ENCODE results near the gene NUP37. TPM values are rescaled to one million over a fixed set of nuclear protein-coding genes. Genes with fewer than 3 reads are reported as not detected.

The NUP37 gene
- total and polyA plus RNA-seq, 2 of the 8 experiments (the other 6 are each of a cell fraction or from before 2014, with no cell fraction given) = 53.5 to 71.0 TPM

DNA sequence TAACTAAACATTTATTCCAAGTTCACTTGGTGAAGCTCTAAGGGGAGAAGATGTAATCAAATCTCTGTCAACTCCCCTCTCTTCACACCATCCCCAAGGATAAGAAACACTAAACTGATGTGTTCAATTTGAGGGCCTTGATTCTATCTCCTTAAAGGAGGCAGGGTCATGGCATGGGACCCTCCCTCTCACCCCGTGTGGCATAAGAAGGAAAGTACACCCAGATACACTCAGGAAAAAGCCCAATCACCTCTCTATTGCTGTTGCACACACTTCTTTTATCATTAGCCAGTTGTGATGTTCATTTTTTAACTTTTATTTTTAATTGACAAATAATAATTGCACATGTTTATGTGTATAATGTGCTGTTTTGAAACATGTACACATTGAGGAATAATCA, 93.2 kb downstream of the NUP37 start:
- WGBS, 2 experiments (ENCODE audit: extremely low coverage in 1 of 2, insufficient coverage in 1 of 2, insufficient read length in 1 of 2, insufficient replicate concordance in 2 of 2, low coverage in 1 of 2, low lambda C conversion rate in 2 of 2, missing lambda C conversion rate in 1 of 2) = 69% methylated on average over 1 of the region's 1 CpG; no CpG with 5 or more reads in 1 of the 2 experiments
- no peak overlapping the region for H4K91ac ChIP-seq (replicated peaks; ENCODE audit: insufficient read length, low read length)
- H3K18ac ChIP-seq (ENCODE audit: extremely low read depth, low read length) = no peak overlapping the region
- FAIRE-seq (no peak), DNase-seq (ENCODE audit: low read depth in 1 of 2, low spot score in 2 of 2) (no peak)
- H3K4me2 ChIP-seq (ENCODE audit: insufficient read depth in 1 of 2, low read depth in 2 of 2, low read length in 2 of 2) = no peak overlapping the region
- H2BK20ac ChIP-seq (ENCODE audit: low read length) = no peak overlapping the region
- ChIA-PET CTCF (ENCODE audit: partially characterized antibody) (interaction anchor here (0.9 to 1.7 kb wide), 4 partner anchors 14 to 46 kb away, joined by 3 to 4 read pairs (median 4); no protein-coding TSS in a partner anchor), POLR2A (ENCODE audit: partially characterized antibody) (no interaction called here)
- H3K36me3 ChIP-seq (ENCODE audit: control insufficient read depth in 2 of 4, insufficient read depth in 4 of 4, low read length in 3 of 4) = no peaks in the 10 kb centered on the region
- no peaks in the 10 kb centered on the region for H3K79me1 ChIP-seq (ENCODE audit: low read depth, low read length)
- no peak overlapping the region for H2BK120ac ChIP-seq (replicated peaks; ENCODE audit: low read depth, low read length)
- H2AK5ac ChIP-seq (ENCODE audit: low read depth, low read length) = no peak overlapping the region
- H3K4ac ChIP-seq (replicated peaks; ENCODE audit: insufficient read length, low read depth, low read length) = no peak overlapping the region
- H3K23ac ChIP-seq (ENCODE audit: insufficient read length) = no peak overlapping the region
- no peak overlapping the region for H2BK15ac ChIP-seq (ENCODE audit: low read length)
- H4K20me1 ChIP-seq (replicated peaks in 1 of 2; ENCODE audit: control insufficient read depth in 1 of 2, insufficient read depth in 2 of 2, low read length in 2 of 2) = peaks cover 0 to 2% of the 10 kb centered on the region in 2 experiments
- no peaks in the 10 kb centered on the region for H3K27me3 ChIP-seq (replicated peaks in 1 of 4; ENCODE audit: control insufficient read depth in 3 of 4, extremely low read depth in 1 of 4, insufficient read depth in 3 of 4, low read length in 3 of 4)
- H2BK5ac ChIP-seq (ENCODE audit: low read depth, low read length) = no peak overlapping the region
- no peaks in the 10 kb centered on the region for H3K9me3 ChIP-seq (ENCODE audit: insufficient read depth in 2 of 2, low read depth in 1 of 2, low read length in 1 of 2)
- no peak overlapping the region for H3K9ac ChIP-seq (replicated peaks in 1 of 4; ENCODE audit: extremely low read depth in 1 of 4, low read depth in 3 of 4, low read length in 3 of 4)
- no peak overlapping the region for H3K56ac ChIP-seq (replicated peaks; ENCODE audit: insufficient read length, low read depth, low read length)
- H3K23me2 ChIP-seq (ENCODE audit: low read depth, low read length) = no peaks in the 10 kb centered on the region
- no peak overlapping the region for H3K27ac ChIP-seq (ENCODE audit: low read depth, low read length)
- no peak overlapping the region for H4K5ac ChIP-seq (ENCODE audit: insufficient read length, low read depth, low read length)
- H3K4me1 ChIP-seq (replicated peaks in 1 of 4; ENCODE audit: control insufficient read depth in 3 of 4, insufficient read depth in 4 of 4, low read length in 3 of 4) = no peaks in the 10 kb centered on the region
- no peak overlapping the region for H4K8ac ChIP-seq (ENCODE audit: extremely low read depth, insufficient read depth, low read length)
- H2AFZ ChIP-seq (ENCODE audit: low read length) = no peak overlapping the region
- no peak overlapping the region for H3K4me3 ChIP-seq (ENCODE audit: extremely low read depth in 1 of 4, insufficient read depth in 2 of 4, low read depth in 3 of 4, low read length in 4 of 4)
- no peak overlapping the region for H2BK12ac ChIP-seq (ENCODE audit: low read depth, low read length)
- H3K14ac ChIP-seq (ENCODE audit: insufficient read length) = no peak overlapping the region
- H3K79me2 ChIP-seq (ENCODE audit: control insufficient read depth in 1 of 2, insufficient read depth in 2 of 2, low read length in 2 of 2) = no peaks in the 10 kb centered on the region
- TF ChIP-seq CBX5 (IDR thresholded peaks at IDR 0.05; ENCODE audit: low read depth, low read length) = no peak
- no peak for TF ChIP-seq KDM4A (IDR thresholded peaks at IDR 0.05; ENCODE audit: low read depth, low read length, severe bottlenecking)
- TF ChIP-seq TCF12 (IDR thresholded peaks at IDR 0.05; ENCODE audit: low read depth, low read length) = no peak
- TF ChIP-seq, protein P1, sequence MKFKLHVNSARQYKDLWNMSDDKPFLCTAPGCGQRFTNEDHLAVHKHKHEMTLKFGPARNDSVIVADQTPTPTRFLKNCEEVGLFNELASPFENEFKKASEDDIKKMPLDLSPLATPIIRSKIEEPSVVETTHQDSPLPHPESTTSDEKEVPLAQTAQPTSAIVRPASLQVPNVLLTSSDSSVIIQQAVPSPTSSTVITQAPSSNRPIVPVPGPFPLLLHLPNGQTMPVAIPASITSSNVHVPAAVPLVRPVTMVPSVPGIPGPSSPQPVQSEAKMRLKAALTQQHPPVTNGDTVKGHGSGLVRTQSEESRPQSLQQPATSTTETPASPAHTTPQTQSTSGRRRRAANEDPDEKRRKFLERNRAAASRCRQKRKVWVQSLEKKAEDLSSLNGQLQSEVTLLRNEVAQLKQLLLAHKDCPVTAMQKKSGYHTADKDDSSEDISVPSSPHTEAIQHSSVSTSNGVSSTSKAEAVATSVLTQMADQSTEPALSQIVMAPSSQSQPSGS (IDR thresholded peaks at IDR 0.05; ENCODE audit: low read length) = no peak
- no peak for TF ChIP-seq SAP30 (IDR thresholded peaks at IDR 0.05; ENCODE audit: insufficient read depth, insufficient replicate concordance, low read length)
- TF ChIP-seq RXRA (IDR thresholded peaks at IDR 0.05; ENCODE audit: insufficient read depth, low read depth, low read length) = no peak
- no peak for TF ChIP-seq GTF2F1 (IDR thresholded peaks at IDR 0.05; ENCODE audit: borderline replicate concordance, low read depth, low read length)
- TF ChIP-seq SP1 (IDR thresholded peaks at IDR 0.05; ENCODE audit: low read depth, low read length) = no peak
- no peak for TF ChIP-seq RBBP5 (IDR thresholded peaks at IDR 0.05; ENCODE audit: borderline replicate concordance, low read depth, low read length)
- TF ChIP-seq, protein P2, sequence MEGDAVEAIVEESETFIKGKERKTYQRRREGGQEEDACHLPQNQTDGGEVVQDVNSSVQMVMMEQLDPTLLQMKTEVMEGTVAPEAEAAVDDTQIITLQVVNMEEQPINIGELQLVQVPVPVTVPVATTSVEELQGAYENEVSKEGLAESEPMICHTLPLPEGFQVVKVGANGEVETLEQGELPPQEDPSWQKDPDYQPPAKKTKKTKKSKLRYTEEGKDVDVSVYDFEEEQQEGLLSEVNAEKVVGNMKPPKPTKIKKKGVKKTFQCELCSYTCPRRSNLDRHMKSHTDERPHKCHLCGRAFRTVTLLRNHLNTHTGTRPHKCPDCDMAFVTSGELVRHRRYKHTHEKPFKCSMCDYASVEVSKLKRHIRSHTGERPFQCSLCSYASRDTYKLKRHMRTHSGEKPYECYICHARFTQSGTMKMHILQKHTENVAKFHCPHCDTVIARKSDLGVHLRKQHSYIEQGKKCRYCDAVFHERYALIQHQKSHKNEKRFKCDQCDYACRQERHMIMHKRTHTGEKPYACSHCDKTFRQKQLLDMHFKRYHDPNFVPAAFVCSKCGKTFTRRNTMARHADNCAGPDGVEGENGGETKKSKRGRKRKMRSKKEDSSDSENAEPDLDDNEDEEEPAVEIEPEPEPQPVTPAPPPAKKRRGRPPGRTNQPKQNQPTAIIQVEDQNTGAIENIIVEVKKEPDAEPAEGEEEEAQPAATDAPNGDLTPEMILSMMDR (IDR thresholded peaks at IDR 0.05; ENCODE audit: control extremely low read depth in 1 of 3, insufficient read depth in 1 of 3, low read depth in 1 of 3, low read length in 3 of 3) = peak; percentile 18 to 36 (median 18); a peak in 2 of 4 replicates
